Activated CD8-positive, alpha-beta memory T cell treated with anti-CD3 and anti-CD28 coated beads, Interleukin-2, amount 10 ng/mL, durations not matched to agents 7 days and 5 days (primary cell): ENCODE measurements around the gene SPHK1. TPM values are rescaled to one million over a fixed set of nuclear protein-coding genes. Genes with fewer than 3 reads are reported as not detected.
A peak's percentile ranks its signal among the peaks of the same experiment; 100 is the strongest.
"Not testable (repeated sequence)": the region's sequence is repeated elsewhere in the genome, so short reads cannot be mapped to it uniquely, and the experiment has no call there.

Experiments used
- ATAC-seq: fragments of 150-1000 bp; cut with Tn5 transposase; one replicate; pipeline ENCODE4 v1.10.0; 2021; ENCODE audit warnings: moderate library complexity
- CTCF ChIA-PET: fragments of 350-600 bp; sonication (Branson Sonifier 250); formaldehyde crosslinking; loops from one replicate; lab custom pipeline; 2021; ENCODE audit warnings: antibody characterized with exemption; lab: Charles Lee
- DNase-seq: peaks from one replicate; pipeline ENCODE4 v3.0.0-alpha.2; 2020
- H3K27ac Mint-ChIP-seq: one replicate; pipeline ENCODE4 v1.8.0; 2021; ENCODE audit warnings: mild to moderate bottlenecking, mixed read lengths
- H3K27me3 Mint-ChIP-seq: one replicate; pipeline ENCODE4 v1.8.0; 2021; ENCODE audit warnings: mixed read lengths
- H3K36me3 Mint-ChIP-seq: one replicate; pipeline ENCODE4 v1.8.0; 2021; ENCODE audit warnings: mild to moderate bottlenecking, mixed read lengths
- H3K4me1 Mint-ChIP-seq: one replicate; pipeline ENCODE4 v1.8.0; 2021; ENCODE audit warnings: mixed read lengths
- H3K4me3 Mint-ChIP-seq: one replicate; pipeline ENCODE4 v1.8.0; 2021; ENCODE audit warnings: mild to moderate bottlenecking, moderate library complexity, mixed read lengths
- H3K9me3 Mint-ChIP-seq: one replicate; pipeline ENCODE4 v1.8.0; 2022; ENCODE audit warnings: low read depth, mixed read lengths
- total RNA-seq, 2 experiments: library from RNA; stranded (reverse); gene quantifications; one replicate each; pipeline ENCODE4 v1.2.3, GENCODE V29; 2021

The SPHK1 gene
- total RNA-seq, 2 experiments from 2014 or later = 5.4 to 8.4 TPM

GRCh38 chr17:76353599-76354316, 30.7 kb upstream of the SPHK1 start, which contains the start of gene PRPSAP1:
TSS of gene PRPSAP1 (minus strand) at chr17:76353916. CDS start at chr17:76353703, 213 bp downstream.
- CTCF ChIA-PET = interaction anchor here (0.6 to 5.1 kb wide), 17 partner anchors 9 to 1853 kb away, joined by 3 to 83 read pairs (median 5); partner anchors contain the start of genes EXOC7 and SPHK1
- peaks cover 34% of the 10 kb centered on the region for H3K4me1 Mint-ChIP-seq

GRCh38 chr17:76354317-76354729, 30.1 kb upstream of the SPHK1 start:
- Mint-ChIP-seq H3K9me3 (no peaks in the 10 kb centered on the region), H3K36me3 (peaks cover 4% of the 10 kb centered on the region), H3K27me3 (no peaks in the 10 kb centered on the region), H3K4me1 (peaks cover 34% of the 10 kb centered on the region), H3K27ac (peak overlapping the region; percentile 99), H3K4me3 (peak overlapping the region; percentile 98)
- no peak for DNase-seq
- CTCF ChIA-PET = interaction anchor here (1.0 to 5.1 kb wide), 10 partner anchors 18 to 340 kb away, joined by 3 to 83 read pairs (median 8); partner anchors contain the start of genes EXOC7 and SPHK1
- ATAC-seq = no peak

More at GRCh38 chr17:76353599-76354316, 30.7 kb upstream of the SPHK1 start, which contains the start of gene PRPSAP1:
- no peaks in the 10 kb centered on the region for H3K9me3 Mint-ChIP-seq
- no peaks in the 10 kb centered on the region for H3K27me3 Mint-ChIP-seq
- peak within 1 kb of the TSS; percentile 98 for H3K4me3 Mint-ChIP-seq
- DNase-seq (peak; percentile 90), ATAC-seq (peak; percentile 95)
- peak within 1 kb of the TSS; percentile 99 for H3K27ac Mint-ChIP-seq
- peaks cover 4% of the 10 kb centered on the region for H3K36me3 Mint-ChIP-seq

- CTCF ChIA-PET = interaction anchor here (0.8 to 5.1 kb wide), 6 partner anchors 12 to 43 kb away, joined by 3 to 83 read pairs (median 6); partner anchors contain the start of gene SPHK1
- Mint-ChIP-seq H3K4me3 (peak overlapping the region; percentile 98), H3K27me3 (no peaks in the 10 kb centered on the region), H3K9me3 (no peaks in the 10 kb centered on the region), H3K4me1 (peaks cover 34% of the 10 kb centered on the region), H3K36me3 (peaks cover 4% of the 10 kb centered on the region), H3K27ac (peak overlapping the region; percentile 62)
- no peak for ATAC-seq
- peak; percentile 51 for DNase-seq
Observed at GRCh38 chr17:76354747-76355310, 29.6 kb upstream of the SPHK1 start.

- H3K27ac Mint-ChIP-seq = no peak overlapping the region
- H3K9me3 Mint-ChIP-seq = no peaks in the 10 kb centered on the region
- H3K4me3 Mint-ChIP-seq = no peak overlapping the region
- no peak for ATAC-seq
- DNase-seq = no peak
- peaks cover 1% of the 10 kb centered on the region for H3K36me3 Mint-ChIP-seq
- CTCF ChIA-PET = interaction anchor here (2.4 kb wide), 1 partner anchor 28 kb away, joined by 13 read pairs; the partner anchor contains the start of gene SPHK1
- no peaks in the 10 kb centered on the region for H3K27me3 Mint-ChIP-seq
- peaks cover 26% of the 10 kb centered on the region for H3K4me1 Mint-ChIP-seq
Observed at GRCh38 chr17:76356803-76357456, 27.5 kb upstream of the SPHK1 start.

- Mint-ChIP-seq H3K4me1 (peaks cover 21% of the 10 kb centered on the region), H3K36me3 (no peaks in the 10 kb centered on the region), H3K9me3 (no peaks in the 10 kb centered on the region), H3K27me3 (no peaks in the 10 kb centered on the region), H3K27ac (no peak overlapping the region), H3K4me3 (no peak overlapping the region)
- DNase-seq (no peak), ATAC-seq (no peak)
- CTCF ChIA-PET = interaction anchor here (0.7 to 2.4 kb wide), 3 partner anchors 19 to 42 kb away, joined by 3 to 13 read pairs (median 3); partner anchors contain the start of gene SPHK1
Observed at GRCh38 chr17:76357597-76358158, 26.7 kb upstream of the SPHK1 start.

- Mint-ChIP-seq H3K4me1 (peaks cover 13% of the 10 kb centered on the region), H3K9me3 (no peaks in the 10 kb centered on the region), H3K36me3 (no peaks in the 10 kb centered on the region), H3K27me3 (no peaks in the 10 kb centered on the region), H3K27ac (no peak overlapping the region), H3K4me3 (no peak overlapping the region)
- CTCF ChIA-PET = interaction anchor here (1.4 kb wide), 1 partner anchor 38 kb away, joined by 4 read pairs; no protein-coding TSS in a partner anchor
- ATAC-seq (no peak), DNase-seq (no peak)
Observed at GRCh38 chr17:76359375-76359774, 25.0 kb upstream of the SPHK1 start.

GRCh38 chr17:76359776-76360175, 24.6 kb upstream of the SPHK1 start:
- DNase-seq, H3K36me3 Mint-ChIP-seq, H3K27me3 Mint-ChIP-seq, H3K27ac Mint-ChIP-seq, H3K4me3 Mint-ChIP-seq, ATAC-seq, H3K9me3 Mint-ChIP-seq: not testable (repeated sequence)
- CTCF ChIA-PET = interaction anchor here (1.4 kb wide), 1 partner anchor 38 kb away, joined by 4 read pairs; no protein-coding TSS in a partner anchor
- H3K4me1 Mint-ChIP-seq = peaks cover 10% of the 10 kb centered on the region

- H3K36me3 Mint-ChIP-seq = no peaks in the 10 kb centered on the region
- H3K27me3 Mint-ChIP-seq = no peaks in the 10 kb centered on the region
- no peaks in the 10 kb centered on the region for H3K9me3 Mint-ChIP-seq
- H3K27ac Mint-ChIP-seq = no peak overlapping the region
- DNase-seq (no peak), ATAC-seq (no peak)
- no peak overlapping the region for H3K4me3 Mint-ChIP-seq
- peaks cover 5% of the 10 kb centered on the region for H3K4me1 Mint-ChIP-seq
- CTCF ChIA-PET = interaction anchor here (1.4 kb wide), 1 partner anchor 37 kb away, joined by 4 read pairs; no protein-coding TSS in a partner anchor
Observed at GRCh38 chr17:76360461-76360860, 23.9 kb upstream of the SPHK1 start.

GRCh38 chr17:76363107-76363842, 21.1 kb upstream of the SPHK1 start:
- CTCF ChIA-PET = interaction anchor here (0.7 to 6.3 kb wide), 5 partner anchors 13 to 64 kb away, joined by 3 to 45 read pairs (median 3); partner anchors contain the start of gene SPHK1
- DNase-seq (no peak), ATAC-seq (no peak)
- H3K27me3 Mint-ChIP-seq = no peaks in the 10 kb centered on the region
- no peaks in the 10 kb centered on the region for H3K36me3 Mint-ChIP-seq
- no peak overlapping the region for H3K27ac Mint-ChIP-seq
- H3K4me3 Mint-ChIP-seq = no peak overlapping the region
- H3K4me1 Mint-ChIP-seq = no peaks in the 10 kb centered on the region
- H3K9me3 Mint-ChIP-seq = no peaks in the 10 kb centered on the region

GRCh38 chr17:76365256-76365903, 19.0 kb upstream of the SPHK1 start:
- H3K9me3 Mint-ChIP-seq = no peaks in the 10 kb centered on the region
- ATAC-seq = no peak
- H3K27ac Mint-ChIP-seq = no peak overlapping the region
- no peaks in the 10 kb centered on the region for H3K4me1 Mint-ChIP-seq
- H3K36me3 Mint-ChIP-seq = no peaks in the 10 kb centered on the region
- DNase-seq = no peak
- H3K27me3 Mint-ChIP-seq = no peaks in the 10 kb centered on the region
- CTCF ChIA-PET = interaction anchor here (0.7 to 6.3 kb wide), 6 partner anchors 13 to 258 kb away, joined by 3 to 45 read pairs (median 4); partner anchors contain the start of gene SPHK1
- no peak overlapping the region for H3K4me3 Mint-ChIP-seq

GRCh38 chr17:76366247-76366646, 18.2 kb upstream of the SPHK1 start:
- Mint-ChIP-seq H3K36me3 (no peaks in the 10 kb centered on the region), H3K4me1 (no peaks in the 10 kb centered on the region), H3K27ac (no peak overlapping the region), H3K9me3 (no peaks in the 10 kb centered on the region), H3K27me3 (no peaks in the 10 kb centered on the region), H3K4me3 (no peak overlapping the region)
- ATAC-seq (no peak), DNase-seq (no peak)
- CTCF ChIA-PET = interaction anchor here (0.7 to 6.3 kb wide), 4 partner anchors 15 to 258 kb away, joined by 3 to 45 read pairs (median 12); partner anchors contain the start of gene SPHK1
